ENCODE measurements around the gene DYRK4.

Gene DYRK4

DNA sequence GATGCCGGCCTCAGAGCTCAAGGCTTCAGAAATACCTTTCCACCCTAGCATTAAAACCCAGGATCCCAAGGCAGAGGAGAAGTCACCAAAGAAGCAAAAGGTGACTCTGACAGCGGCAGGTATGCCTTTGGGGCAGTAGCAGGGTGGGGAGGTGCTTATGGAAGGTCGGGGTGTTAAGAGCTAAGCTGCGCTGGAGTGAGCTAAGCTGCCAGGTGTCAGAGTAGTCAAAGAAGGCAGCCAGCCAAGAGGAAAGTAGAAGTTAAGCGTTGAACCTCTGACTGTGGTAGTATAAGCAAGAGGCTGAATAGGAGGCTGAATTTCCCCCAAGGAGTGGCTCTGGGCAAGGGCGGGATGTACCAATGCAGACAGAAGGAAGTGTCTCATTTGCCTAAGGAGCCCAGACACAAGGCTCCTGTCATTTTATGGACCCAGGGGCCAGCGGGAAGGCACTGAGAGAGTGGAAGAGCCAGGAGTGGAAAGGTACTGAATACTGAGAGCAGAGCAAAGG, 29.2 kb downstream of the DYRK4 start:
- TF ChIP-seq, protein P1, sequence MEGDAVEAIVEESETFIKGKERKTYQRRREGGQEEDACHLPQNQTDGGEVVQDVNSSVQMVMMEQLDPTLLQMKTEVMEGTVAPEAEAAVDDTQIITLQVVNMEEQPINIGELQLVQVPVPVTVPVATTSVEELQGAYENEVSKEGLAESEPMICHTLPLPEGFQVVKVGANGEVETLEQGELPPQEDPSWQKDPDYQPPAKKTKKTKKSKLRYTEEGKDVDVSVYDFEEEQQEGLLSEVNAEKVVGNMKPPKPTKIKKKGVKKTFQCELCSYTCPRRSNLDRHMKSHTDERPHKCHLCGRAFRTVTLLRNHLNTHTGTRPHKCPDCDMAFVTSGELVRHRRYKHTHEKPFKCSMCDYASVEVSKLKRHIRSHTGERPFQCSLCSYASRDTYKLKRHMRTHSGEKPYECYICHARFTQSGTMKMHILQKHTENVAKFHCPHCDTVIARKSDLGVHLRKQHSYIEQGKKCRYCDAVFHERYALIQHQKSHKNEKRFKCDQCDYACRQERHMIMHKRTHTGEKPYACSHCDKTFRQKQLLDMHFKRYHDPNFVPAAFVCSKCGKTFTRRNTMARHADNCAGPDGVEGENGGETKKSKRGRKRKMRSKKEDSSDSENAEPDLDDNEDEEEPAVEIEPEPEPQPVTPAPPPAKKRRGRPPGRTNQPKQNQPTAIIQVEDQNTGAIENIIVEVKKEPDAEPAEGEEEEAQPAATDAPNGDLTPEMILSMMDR (conservative IDR thresholded peaks at IDR 0.05; ENCODE audit: low read depth, low read length) = no peak
- H3K4me3 ChIP-seq (ENCODE audit: low read depth, low read length) = no peak overlapping the region
- DNase-seq (ENCODE audit: low read depth) = no peak

DNA sequence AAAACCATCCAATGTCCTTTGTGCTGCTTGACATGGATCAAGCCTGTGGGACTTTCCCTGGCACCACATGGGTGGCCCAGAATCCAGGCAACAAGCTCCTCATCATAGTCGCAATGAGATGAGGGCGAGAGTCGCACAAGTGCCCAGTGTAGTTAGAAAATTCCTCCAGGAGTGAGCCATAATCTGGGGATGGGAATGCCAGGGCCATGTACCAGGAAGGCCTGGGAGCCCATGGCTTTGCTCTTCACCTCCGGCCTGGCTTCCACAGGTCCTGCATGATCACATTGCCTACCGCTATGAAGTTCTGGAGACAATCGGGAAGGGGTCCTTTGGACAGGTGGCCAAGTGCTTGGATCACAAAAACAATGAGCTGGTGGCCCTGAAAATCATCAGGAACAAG, 33.9 kb downstream of the DYRK4 start:
- H3K4me3 ChIP-seq (ENCODE audit: low read depth, low read length) = no peak overlapping the region
- no peak for DNase-seq (ENCODE audit: low read depth)
- TF ChIP-seq, protein P1 (conservative IDR thresholded peaks at IDR 0.05; ENCODE audit: low read depth, low read length) = no peak

DNA sequence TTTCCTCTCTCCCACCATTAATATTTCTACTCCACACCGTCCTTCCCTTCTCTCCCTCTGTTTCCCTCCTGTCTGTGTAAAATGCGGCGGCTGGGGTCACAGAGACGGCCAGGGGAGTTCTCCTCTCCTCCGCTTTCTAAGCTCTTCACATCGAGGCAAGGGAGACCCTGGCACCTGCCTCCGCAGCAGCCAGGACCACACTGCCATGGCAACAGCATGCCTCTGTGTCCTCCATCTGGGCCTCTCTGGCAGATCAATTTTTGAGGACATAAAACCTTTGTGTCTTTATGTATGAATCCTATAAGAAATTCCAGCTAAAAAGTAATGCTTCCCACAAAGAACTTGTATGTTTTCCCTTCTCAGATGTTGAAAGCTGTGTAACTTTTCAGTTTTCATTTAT, 41.4 kb downstream of the DYRK4 start:
- TF ChIP-seq, protein P1 (conservative IDR thresholded peaks at IDR 0.05; ENCODE audit: low read depth, low read length) = no peak
- no peak overlapping the region for H3K4me3 ChIP-seq (ENCODE audit: low read depth, low read length)
- DNase-seq (ENCODE audit: low read depth) = no peak

DNA sequence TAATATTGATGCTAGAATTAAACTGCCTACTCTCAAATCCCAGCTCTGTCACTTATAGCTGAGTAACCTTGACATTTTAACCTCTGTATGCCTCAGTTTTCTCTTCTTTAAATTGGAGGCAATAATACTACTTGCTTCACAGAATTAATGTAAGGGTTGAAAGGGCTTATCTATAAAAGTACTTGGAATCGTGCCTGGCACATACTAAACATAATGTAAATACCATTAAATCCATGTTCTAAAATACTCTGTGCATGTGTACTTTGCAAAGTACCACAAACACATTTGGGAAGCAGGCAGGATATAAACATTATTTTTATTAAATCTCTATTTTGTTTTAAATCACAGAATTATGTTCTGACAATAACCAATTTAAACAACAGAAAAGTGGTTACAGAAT, 41.9 kb downstream of the DYRK4 start:
- DNase-seq (ENCODE audit: low read depth) = no peak
- no peak overlapping the region for H3K4me3 ChIP-seq (ENCODE audit: low read depth, low read length)

DNA sequence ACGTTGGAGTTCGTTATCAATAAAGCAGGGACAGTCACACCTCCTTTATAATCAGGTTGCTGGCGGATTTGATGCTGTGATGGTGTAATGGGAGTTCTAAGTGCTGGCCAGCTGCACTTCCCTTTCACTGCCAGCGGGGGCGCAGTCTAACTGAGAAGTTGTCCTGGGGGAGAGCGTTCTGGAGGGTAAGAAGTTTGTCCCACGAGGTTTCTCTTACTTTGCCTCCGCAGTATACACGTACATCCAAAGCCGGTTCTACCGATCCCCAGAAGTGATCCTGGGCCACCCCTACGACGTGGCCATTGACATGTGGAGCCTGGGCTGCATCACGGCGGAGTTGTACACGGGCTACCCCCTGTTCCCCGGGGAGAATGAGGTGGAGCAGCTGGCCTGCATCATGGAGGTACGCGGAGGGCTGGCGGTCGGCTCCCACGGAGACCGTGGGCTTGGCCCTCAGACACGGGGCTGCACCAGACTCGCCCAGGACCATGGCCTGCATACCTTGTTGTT, 42.7 kb downstream of the DYRK4 start:
- DNase-seq (ENCODE audit: low read depth) = peak; percentile 93
- TF ChIP-seq, protein P1 (conservative IDR thresholded peaks at IDR 0.05; ENCODE audit: low read depth, low read length) = peak; percentile 99
- H3K4me3 ChIP-seq (ENCODE audit: low read depth, low read length) = peak overlapping the region; percentile 84

More for the DNA sequence above, 41.9 kb downstream of the DYRK4 start:
- TF ChIP-seq, protein P1 (conservative IDR thresholded peaks at IDR 0.05; ENCODE audit: low read depth, low read length) = no peak

DNA sequence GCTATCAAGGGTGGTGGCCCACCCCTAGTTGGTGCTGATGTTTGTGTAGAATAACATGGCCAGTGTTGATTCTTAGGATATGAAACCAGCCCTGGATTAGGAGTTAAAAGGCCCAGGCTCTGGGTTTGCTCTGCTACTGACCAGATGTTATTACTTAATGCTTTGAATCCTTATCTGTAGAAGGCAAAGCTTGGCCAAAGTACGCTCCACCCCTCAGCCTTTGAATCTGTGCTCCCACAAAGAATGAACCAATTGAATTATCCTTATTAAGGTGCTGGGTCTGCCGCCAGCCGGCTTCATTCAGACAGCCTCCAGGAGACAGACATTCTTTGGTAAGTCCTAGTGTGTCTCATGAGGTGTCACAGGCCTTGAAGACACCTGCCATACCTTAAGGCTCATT, 45.0 kb downstream of the DYRK4 start:
- DNase-seq (ENCODE audit: low read depth) = peak; percentile 5
- H3K4me3 ChIP-seq (ENCODE audit: low read depth, low read length) = no peak overlapping the region
- TF ChIP-seq, protein P1 (conservative IDR thresholded peaks at IDR 0.05; ENCODE audit: low read depth, low read length) = no peak

DNA sequence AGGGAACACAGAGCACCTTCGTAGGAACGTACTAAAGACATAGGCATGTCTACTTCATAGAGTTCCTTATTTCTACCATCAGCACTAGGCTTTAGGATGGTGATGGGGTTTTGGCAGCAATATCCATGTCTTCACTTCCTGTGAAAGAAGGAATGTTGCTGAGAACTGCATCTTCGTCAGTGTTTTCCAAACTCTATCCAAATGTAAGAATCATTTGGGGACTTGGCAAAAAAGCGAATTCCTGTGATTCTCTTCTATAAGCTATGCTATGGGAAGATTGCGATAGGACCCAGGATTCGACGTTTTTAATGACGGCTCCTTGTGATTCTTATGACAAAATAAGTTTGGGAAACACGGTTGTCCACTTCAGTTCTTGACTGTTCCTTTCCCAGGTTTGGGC, 47.1 kb downstream of the DYRK4 start:
- no peak for DNase-seq (ENCODE audit: low read depth)
- H3K4me3 ChIP-seq (ENCODE audit: low read depth, low read length) = no peak overlapping the region
- TF ChIP-seq, protein P1 (conservative IDR thresholded peaks at IDR 0.05; ENCODE audit: low read depth, low read length) = no peak
